ENCODE measurements around the gene ALG14.

ALG14 gene

DNA sequence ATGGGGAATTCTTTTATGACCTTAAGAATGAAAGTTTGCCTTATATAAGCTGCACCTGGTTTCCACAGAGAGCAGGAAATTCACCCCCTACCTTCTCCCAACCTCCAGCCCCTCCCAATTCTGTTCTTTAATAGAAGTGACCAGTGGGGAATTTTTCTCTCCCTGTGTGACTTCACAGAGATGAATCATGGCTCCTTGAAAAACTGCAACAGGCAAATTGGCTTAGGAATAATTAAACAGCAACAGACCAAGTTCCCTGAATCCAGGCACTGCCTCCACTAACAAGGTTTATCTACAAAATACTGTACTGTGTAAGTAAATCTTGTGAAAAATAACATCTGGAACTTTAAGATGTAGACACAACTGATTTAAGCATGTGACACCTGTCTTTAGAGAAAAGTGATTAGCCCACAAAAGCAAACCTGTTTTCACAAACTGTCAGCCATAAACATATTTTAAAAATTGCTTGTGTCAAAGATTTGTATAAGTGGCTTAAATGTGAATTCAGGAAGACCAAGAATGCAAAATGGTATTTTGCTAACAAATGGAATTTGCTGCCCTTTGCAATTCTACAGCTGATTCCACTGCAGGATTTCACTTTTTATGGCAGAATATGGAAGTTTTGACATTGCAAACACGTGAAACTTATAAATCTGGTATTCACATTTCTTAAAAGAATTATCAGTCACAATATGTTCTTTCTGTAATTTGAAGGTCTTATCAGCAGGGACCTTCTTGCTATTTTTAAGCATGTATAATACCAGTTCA lies 54.0 kb downstream of the ALG14 start:
- FAIRE-seq (no peak), DNase-seq (ENCODE audit: insufficient read length) (no peak)
- TF ChIP-seq POLR2AphosphoS5 (IDR thresholded peaks at IDR 0.05; ENCODE audit: low read depth, low read length) (no peak), POLR2A (IDR thresholded peaks at IDR 0.05; ENCODE audit: low read depth, low read length) (no peak), TAF1 (IDR thresholded peaks at IDR 0.05; ENCODE audit: borderline replicate concordance, low read depth, low read length) (no peak)

DNA sequence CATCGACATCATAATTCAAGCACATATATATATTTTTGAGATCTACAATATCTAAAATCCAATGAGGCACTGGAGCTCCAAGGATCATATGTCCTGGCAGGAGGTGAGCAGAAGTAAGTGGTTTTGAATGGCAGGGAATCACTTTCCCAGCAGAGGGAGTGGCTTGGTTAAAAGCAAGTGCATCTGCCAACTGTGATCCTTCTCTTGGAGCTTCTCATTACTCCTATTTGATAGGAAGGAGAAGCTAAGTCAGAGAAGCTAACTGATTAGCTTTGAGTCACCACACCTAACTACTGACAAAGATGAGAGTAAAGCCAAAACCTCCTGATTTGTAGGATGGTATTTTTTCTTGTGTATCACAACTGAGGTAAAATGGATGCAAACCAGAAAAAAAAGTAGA lies 55.0 kb downstream of the ALG14 start:
- TF ChIP-seq POLR2AphosphoS5 (IDR thresholded peaks at IDR 0.05; ENCODE audit: low read depth, low read length) (no peak), POLR2A (IDR thresholded peaks at IDR 0.05; ENCODE audit: low read depth, low read length) (no peak), TAF1 (IDR thresholded peaks at IDR 0.05; ENCODE audit: borderline replicate concordance, low read depth, low read length) (no peak)
- DNase-seq (ENCODE audit: insufficient read length): no peak
- FAIRE-seq: no peak

DNA sequence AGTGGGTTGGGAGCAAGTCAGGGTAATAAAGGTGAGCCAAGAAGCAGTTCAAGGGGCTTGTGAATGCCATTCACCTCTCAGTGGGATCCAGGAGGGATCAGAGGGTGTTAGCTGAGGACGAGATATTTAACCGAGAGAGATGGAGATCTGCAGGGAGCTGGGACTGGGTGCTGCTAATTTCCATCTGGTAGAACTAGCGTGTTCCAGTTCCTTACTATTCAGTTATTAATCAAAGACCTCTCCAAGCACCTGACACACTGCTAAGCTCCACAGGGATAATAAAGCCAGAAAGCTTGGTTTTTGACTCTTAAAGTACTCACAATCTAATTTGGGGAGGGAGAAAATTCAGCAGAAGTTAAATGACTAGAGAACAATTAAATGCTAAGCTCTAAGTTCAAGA lies 57.7 kb downstream of the ALG14 start:
- FAIRE-seq: no peak
- no peak for TF ChIP-seq POLR2AphosphoS5 (IDR thresholded peaks at IDR 0.05; ENCODE audit: low read depth, low read length)
- no peak for TF ChIP-seq POLR2A (IDR thresholded peaks at IDR 0.05; ENCODE audit: low read depth, low read length)
- no peak for TF ChIP-seq TAF1 (IDR thresholded peaks at IDR 0.05; ENCODE audit: borderline replicate concordance, low read depth, low read length)
- DNase-seq (ENCODE audit: insufficient read length): no peak

DNA sequence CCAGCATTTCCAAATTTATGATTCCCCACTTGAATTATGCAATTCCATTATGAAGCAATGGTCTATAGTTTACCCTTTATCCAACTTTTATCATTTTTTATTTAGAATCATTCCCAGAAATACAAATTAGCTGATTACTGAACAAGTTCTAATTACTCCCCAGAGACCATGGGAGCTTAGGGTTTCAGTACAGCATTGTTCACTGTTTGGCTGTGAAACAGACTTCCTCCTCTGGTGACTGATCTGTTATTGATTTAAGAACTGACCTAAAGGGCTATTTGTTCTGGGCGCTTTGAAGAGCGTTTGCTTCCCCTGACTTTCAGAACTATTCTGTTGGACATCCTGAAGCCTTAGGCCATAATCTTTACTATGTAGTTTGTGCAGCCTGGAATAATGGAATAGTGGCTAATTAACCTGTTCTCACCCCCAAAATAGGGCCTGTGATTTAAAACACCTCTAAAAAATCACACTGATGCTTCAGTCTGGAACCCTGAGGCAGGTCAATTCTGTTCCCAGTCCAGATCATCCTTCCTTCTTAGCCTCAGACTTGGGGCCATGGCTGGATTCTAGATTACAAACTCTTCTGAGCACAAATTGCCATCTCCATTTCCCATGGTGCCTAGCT lies 58.7 kb downstream of the ALG14 start:
- no peak for TF ChIP-seq POLR2AphosphoS5 (IDR thresholded peaks at IDR 0.05; ENCODE audit: low read depth, low read length)
- FAIRE-seq (no peak), DNase-seq (ENCODE audit: insufficient read length) (no peak)

DNA sequence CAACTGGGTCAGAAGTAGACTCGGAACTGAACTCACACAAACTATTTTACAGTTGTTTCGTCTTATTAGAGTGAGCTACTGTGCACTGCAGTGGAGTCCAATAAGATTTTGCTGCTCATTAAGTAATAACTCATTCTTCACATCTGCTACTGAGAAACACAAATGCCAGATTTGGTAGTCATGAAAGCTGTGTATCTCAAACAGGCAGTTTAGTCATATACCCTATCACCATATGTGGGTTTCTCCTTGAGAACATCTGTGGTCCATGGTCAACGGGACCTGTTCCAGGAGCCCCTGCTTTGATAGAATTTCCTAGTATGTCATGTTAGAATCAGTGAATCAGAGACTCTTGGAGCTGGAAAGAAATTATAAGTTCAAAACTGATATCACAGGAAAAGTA lies 60.4 kb downstream of the ALG14 start:
- FAIRE-seq (no peak), DNase-seq (ENCODE audit: insufficient read length) (no peak)
- TF ChIP-seq POLR2A (IDR thresholded peaks at IDR 0.05; ENCODE audit: low read depth, low read length) (no peak), POLR2AphosphoS5 (IDR thresholded peaks at IDR 0.05; ENCODE audit: low read depth, low read length) (no peak), TAF1 (IDR thresholded peaks at IDR 0.05; ENCODE audit: borderline replicate concordance, low read depth, low read length) (no peak)

DNA sequence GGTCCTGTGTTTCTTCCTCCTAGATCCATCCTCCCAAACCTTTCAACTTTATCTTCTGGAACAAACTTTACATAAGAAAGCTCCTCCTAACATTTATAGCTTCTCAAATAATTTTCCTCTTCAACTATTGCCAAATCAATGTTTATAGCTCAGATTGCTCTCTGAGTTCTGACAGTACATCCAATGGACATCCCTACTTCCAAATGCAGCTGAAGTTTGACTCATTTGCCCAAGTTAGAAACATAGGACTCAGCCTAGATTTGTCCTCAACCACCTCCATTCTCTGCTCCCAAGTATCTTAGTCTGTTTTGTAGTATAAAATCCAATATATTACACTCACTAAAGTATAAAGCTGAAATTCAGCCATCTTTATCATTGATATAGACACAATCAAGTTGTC lies 62.6 kb downstream of the ALG14 start:
- DNase-seq (ENCODE audit: insufficient read length) (no peak), FAIRE-seq (no peak)
- TF ChIP-seq TAF1 (IDR thresholded peaks at IDR 0.05; ENCODE audit: borderline replicate concordance, low read depth, low read length) (no peak), POLR2A (IDR thresholded peaks at IDR 0.05; ENCODE audit: low read depth, low read length) (no peak), POLR2AphosphoS5 (IDR thresholded peaks at IDR 0.05; ENCODE audit: low read depth, low read length) (no peak)

DNA sequence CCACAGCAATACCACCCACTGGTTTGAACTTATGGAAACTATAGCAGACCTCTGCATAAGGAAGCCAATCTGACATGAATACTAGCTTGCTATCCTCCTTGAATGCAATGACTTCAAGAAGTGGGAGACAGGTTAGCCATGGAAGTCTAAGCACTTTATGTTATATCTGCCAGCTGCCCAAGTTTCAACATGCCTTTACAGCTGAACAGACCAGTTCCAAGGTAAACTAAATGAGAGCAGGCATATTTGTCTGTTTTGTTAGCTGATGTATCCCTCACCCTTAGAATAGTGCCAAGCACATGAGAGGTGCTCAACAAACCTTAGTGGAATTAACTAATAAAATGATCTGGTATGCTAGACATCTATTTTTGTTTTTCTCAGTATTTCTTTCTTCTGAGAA lies 65.1 kb downstream of the ALG14 start:
- DNase-seq (ENCODE audit: insufficient read length): no peak
- TF ChIP-seq POLR2AphosphoS5 (IDR thresholded peaks at IDR 0.05; ENCODE audit: low read depth, low read length) (no peak), POLR2A (IDR thresholded peaks at IDR 0.05; ENCODE audit: low read depth, low read length) (no peak)
- FAIRE-seq: no peak

DNA sequence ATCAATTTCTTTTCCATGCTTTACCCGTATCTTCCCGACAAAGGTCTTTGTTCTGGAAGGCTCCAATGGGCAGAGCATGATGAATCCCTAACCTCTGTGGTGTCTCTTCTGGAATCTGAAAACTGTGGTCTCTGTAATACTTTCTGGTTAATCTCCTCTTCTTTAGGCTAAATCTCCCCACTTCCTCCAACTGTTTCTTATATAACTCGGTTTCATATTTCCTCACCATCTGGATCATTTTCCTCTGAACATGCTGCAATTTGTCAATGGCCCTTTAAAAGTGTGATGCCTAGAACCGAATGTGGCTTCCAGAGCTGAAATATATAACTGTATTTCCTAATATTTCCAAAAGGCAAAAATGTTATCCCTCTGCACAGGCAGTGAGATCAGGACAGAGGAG lies 66.1 kb downstream of the ALG14 start:
- FAIRE-seq: no peak
- TF ChIP-seq TAF1 (IDR thresholded peaks at IDR 0.05; ENCODE audit: borderline replicate concordance, low read depth, low read length) (no peak), POLR2AphosphoS5 (IDR thresholded peaks at IDR 0.05; ENCODE audit: low read depth, low read length) (no peak), POLR2A (IDR thresholded peaks at IDR 0.05; ENCODE audit: low read depth, low read length) (no peak)
- DNase-seq (ENCODE audit: insufficient read length): no peak

DNA sequence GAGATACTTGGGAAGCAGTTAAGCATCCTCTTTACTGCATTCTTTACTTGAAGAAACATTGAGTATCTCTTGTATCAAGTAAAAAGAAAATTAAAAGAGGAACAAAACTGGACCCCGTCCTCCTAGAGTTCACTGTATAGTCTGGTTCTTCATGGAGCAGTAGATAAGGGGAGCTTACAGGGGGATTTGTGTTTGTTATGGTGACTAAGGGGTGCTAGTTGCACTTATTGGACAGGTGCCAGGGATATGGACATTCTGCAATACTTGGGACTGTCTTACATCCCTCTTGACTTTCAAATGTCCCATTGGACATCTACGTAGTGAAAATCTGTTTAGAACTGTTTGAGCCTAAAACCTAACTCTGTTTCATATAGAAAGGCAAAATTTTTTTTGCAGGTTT lies 67.2 kb downstream of the ALG14 start:
- FAIRE-seq (no peak), DNase-seq (ENCODE audit: insufficient read length) (no peak)
- no peak for TF ChIP-seq POLR2AphosphoS5 (IDR thresholded peaks at IDR 0.05; ENCODE audit: low read depth, low read length)
- no peak for TF ChIP-seq POLR2A (IDR thresholded peaks at IDR 0.05; ENCODE audit: low read depth, low read length)
- TF ChIP-seq TAF1 (IDR thresholded peaks at IDR 0.05; ENCODE audit: borderline replicate concordance, low read depth, low read length): no peak

DNA sequence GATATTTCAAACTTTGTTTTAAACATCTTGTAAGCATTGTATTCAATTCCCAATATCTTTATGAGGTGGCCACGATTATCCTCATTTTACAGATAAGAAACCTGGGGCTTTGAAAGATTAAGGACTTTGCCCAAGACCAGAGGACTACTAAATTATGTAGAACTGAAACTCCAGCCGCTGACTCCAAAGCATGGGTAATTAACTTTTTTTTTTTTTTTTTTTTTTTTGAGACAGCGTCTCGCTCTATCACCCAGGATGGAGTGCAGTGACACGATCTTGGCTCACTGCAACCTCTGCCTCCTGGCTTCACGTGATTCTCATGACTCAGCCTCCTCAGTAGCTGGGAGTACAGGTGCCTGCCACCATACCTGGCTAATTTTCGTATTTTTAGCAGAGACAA lies 68.7 kb downstream of the ALG14 start:
- FAIRE-seq: no peak
- no peak for DNase-seq (ENCODE audit: insufficient read length)
- no peak for TF ChIP-seq POLR2A (IDR thresholded peaks at IDR 0.05; ENCODE audit: low read depth, low read length)
- TF ChIP-seq POLR2AphosphoS5 (IDR thresholded peaks at IDR 0.05; ENCODE audit: low read depth, low read length): no peak
- TF ChIP-seq TAF1 (IDR thresholded peaks at IDR 0.05; ENCODE audit: borderline replicate concordance, low read depth, low read length): no peak

DNA sequence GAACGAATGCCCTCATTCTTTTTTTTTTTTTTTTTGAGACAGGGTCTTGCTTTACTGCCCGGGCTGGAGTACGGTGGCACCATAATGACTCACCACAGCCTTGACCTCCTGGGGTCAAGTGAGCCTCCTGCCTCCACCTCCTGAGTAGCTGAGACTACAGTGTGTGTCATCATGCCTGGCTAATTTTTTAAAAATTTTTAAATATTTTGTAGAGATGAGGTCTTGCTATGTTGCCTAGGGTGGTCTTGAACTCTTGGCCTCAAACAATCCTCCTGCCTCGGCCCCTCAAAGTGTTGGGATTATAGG lies 69.4 kb downstream of the ALG14 start:
- DNase-seq (ENCODE audit: insufficient read length) (no peak), FAIRE-seq (no peak)
- no peak for TF ChIP-seq POLR2AphosphoS5 (IDR thresholded peaks at IDR 0.05; ENCODE audit: low read depth, low read length)
- no peak for TF ChIP-seq TAF1 (IDR thresholded peaks at IDR 0.05; ENCODE audit: borderline replicate concordance, low read depth, low read length)
- no peak for TF ChIP-seq POLR2A (IDR thresholded peaks at IDR 0.05; ENCODE audit: low read depth, low read length)

DNA sequence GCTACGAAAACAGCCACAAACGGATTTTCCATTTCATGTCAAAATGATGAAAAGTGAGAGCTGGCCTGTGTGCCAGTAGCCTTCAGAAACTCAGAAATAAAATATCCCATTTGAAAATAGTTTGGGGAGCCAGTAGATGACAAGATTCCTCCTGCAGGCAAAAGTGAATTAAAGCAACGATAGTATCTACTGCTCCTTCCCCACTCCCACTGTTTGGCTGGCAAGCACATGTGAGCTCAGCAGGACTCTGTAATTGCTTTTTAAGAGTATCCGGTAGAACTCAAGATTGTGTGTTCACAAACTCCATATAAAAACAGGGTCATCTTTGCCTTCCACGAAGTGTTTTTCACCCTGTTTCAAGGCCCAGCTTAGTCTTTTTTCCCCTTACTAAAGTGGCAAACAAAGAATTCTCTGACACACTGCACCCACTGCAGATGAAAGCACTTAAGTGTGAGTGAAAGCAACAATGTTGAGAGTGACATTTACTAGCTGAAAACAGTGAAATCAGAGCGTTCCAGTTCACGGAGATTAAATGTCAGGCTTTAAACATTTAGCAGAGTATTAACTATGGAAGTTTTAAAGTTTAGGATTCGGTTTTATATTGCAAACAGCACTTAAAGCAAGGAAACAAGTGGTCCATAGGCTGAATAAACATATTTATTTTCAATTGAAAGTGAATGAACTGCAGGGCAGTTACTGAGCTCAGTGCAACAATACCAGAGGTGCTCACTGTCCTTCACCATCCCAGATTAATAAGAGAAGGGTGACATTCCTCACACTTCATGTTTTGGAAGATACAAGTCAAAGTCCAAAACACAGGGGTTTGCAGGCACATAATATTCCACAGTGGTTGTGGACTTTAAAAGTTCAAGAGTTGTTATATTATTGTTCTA lies 70.0 kb downstream of the ALG14 start:
- no peak for DNase-seq (ENCODE audit: insufficient read length)
- FAIRE-seq: no peak
- TF ChIP-seq POLR2AphosphoS5 (IDR thresholded peaks at IDR 0.05; ENCODE audit: low read depth, low read length) (no peak), POLR2A (IDR thresholded peaks at IDR 0.05; ENCODE audit: low read depth, low read length) (no peak), TAF1 (IDR thresholded peaks at IDR 0.05; ENCODE audit: borderline replicate concordance, low read depth, low read length) (no peak)
